Endothelial cell of umbilical vein (primary cell): Measurements from ENCODE around the gene WDR26. TPM values are rescaled to one million over a fixed set of nuclear protein-coding genes. Genes with fewer than 3 reads are reported as not detected.

Experiments
- BruUV-seq: library from RNA; stranded (reverse); fragments of 400-500 nt; replicated peaks from 2 replicates; lab custom pipeline; 2021; lab: Mats Ljungman, UMichigan
- CTCF ChIA-PET: fragments of 300-600, 350-600 bp; sonication (Branson Sonifier 250); formaldehyde crosslinking; loops from one replicate; lab custom pipeline; 2021; ENCODE audit warnings: antibody characterized with exemption, inconsistent platforms; lab: Charles Lee
- POLR2A ChIA-PET: fragments of 300-600, 350-600 bp; sonication (Branson Sonifier 250); formaldehyde crosslinking; loops from one replicate; lab custom pipeline; 2021; ENCODE audit warnings: antibody characterized with exemption, inconsistent platforms; lab: Charles Lee
- DNase-seq: peaks from one replicate; pipeline ENCODE4 v3.0.0-alpha.2; 2011; ENCODE audit warnings: low read depth, low spot score
- FAIRE-seq: peaks from 2 replicates; lab custom pipeline; 2011; peaks lifted over from hg19 to GRCh38; lab: Jason Lieb, UNC
- H2AFZ ChIP-seq: 2 replicates; pipeline ENCODE4 v1.6.0; 2012; ENCODE audit warnings: low read depth, low read length, control low read depth, inconsistent platforms
- H3K27ac ChIP-seq: 2 replicates; pipeline ENCODE4 v1.5.1; 2011; ENCODE audit warnings: low read depth, mild to moderate bottlenecking, control low read depth, low read length, moderate library complexity; ENCODE audit not compliant: insufficient read depth
- H3K27me3 ChIP-seq, 2 experiments: 2 replicates each; pipeline versions ENCODE4 v1.6.0 to v1.6.1; 2011; ENCODE audit warnings: low read length in 2 of 2, mixed read lengths in 1 of 2; ENCODE audit not compliant: control insufficient read depth in 2 of 2, insufficient read depth in 2 of 2
- H3K36me3 ChIP-seq, 2 experiments: 2 replicates in 1 of 2; 3 replicates in 1 of 2; pipeline ENCODE4 v1.5.1; 2011; ENCODE audit warnings: low read length in 2 of 2, mild to moderate bottlenecking in 1 of 2, moderate library complexity in 1 of 2; ENCODE audit not compliant: control insufficient read depth in 2 of 2, insufficient read depth in 2 of 2; ENCODE audit errors: extremely low read depth in 1 of 2
- H3K4me1 ChIP-seq: 3 replicates; pipeline ENCODE4 v1.5.1; 2011; ENCODE audit warnings: mild to moderate bottlenecking, low read length; ENCODE audit not compliant: control insufficient read depth, insufficient read depth; ENCODE audit errors: extremely low read depth
- H3K4me2 ChIP-seq: 2 replicates; pipeline ENCODE4 v1.6.1; 2011; ENCODE audit warnings: low read length, control low read depth, mixed read lengths; ENCODE audit not compliant: insufficient read depth
- H3K4me3 ChIP-seq, 3 experiments: fragments of 200-600 bp in 1 of 3; sonication (generic), shearing (Covaris generic) in 1 of 3; replicated peaks in 1 of 3; 2 replicates each; pipeline ENCODE4 v1.5.1; 2011 to 2016; ENCODE audit warnings: control low read depth in 3 of 3, low read length in 3 of 3, mild to moderate bottlenecking in 2 of 3, inconsistent platforms in 1 of 3, low read depth in 1 of 3, moderate library complexity in 1 of 3; ENCODE audit not compliant: insufficient read depth in 1 of 3
- H3K79me2 ChIP-seq: 2 replicates; pipeline ENCODE4 v1.6.0; 2012; ENCODE audit warnings: low read length, inconsistent platforms; ENCODE audit not compliant: control insufficient read depth, insufficient read depth
- H3K9ac ChIP-seq: replicated peaks from 2 replicates; pipeline ENCODE3; 2011; ENCODE audit warnings: low read length, control low read depth; ENCODE audit not compliant: insufficient read depth; ENCODE audit errors: extremely low read depth
- H3K9me1 ChIP-seq: replicated peaks from 3 replicates; pipeline ENCODE4 v1.6.0; 2011; ENCODE audit warnings: mild to moderate bottlenecking, low read length; ENCODE audit not compliant: control insufficient read depth, insufficient read depth; ENCODE audit errors: extremely low read depth
- H3K9me3 ChIP-seq: replicated peaks from 2 replicates; pipeline ENCODE4 v1.5.1; 2012; ENCODE audit warnings: low read length, inconsistent platforms; ENCODE audit not compliant: control insufficient read depth, insufficient read depth
- H4K20me1 ChIP-seq: replicated peaks from 2 replicates; pipeline ENCODE3; 2011; ENCODE audit warnings: mild to moderate bottlenecking, low read length; ENCODE audit not compliant: control insufficient read depth, insufficient read depth; ENCODE audit errors: extremely low read depth
- CTCF ChIP-seq, 2 donors: IDR thresholded peaks; 1 replicate in 1 of 2; 2 replicates in 1 of 2; pipeline ENCODE4 v1.5.1; 2011; ENCODE audit warnings: low read length in 2 of 2, mild to moderate bottlenecking in 2 of 2, moderate library complexity in 2 of 2, control low read depth in 1 of 2, inconsistent platforms in 1 of 2, low read depth in 1 of 2; ENCODE audit not compliant: insufficient read depth in 1 of 2; ENCODE audit errors: extremely low read depth in 1 of 2
- EZH2 ChIP-seq: IDR thresholded peaks from 2 replicates; pipeline ENCODE4 v1.6.1; 2012; ENCODE audit warnings: borderline replicate concordance, low read depth, mild to moderate bottlenecking, moderate library complexity, low read length, inconsistent platforms; ENCODE audit not compliant: severe bottlenecking
- FOS ChIP-seq: IDR thresholded peaks from 2 replicates; pipeline ENCODE4 v1.6.1; 2011; ENCODE audit warnings: mild to moderate bottlenecking, low read length, moderate library complexity, borderline replicate concordance; ENCODE audit not compliant: insufficient read depth
- GATA2 ChIP-seq: IDR thresholded peaks from 2 replicates; pipeline ENCODE4 v1.7.0; 2011; ENCODE audit warnings: low read depth, mild to moderate bottlenecking, moderate library complexity, mixed read lengths, low read length; ENCODE audit not compliant: insufficient read length, insufficient read depth
- JUN ChIP-seq: IDR thresholded peaks from 2 replicates; pipeline ENCODE4 v1.6.1; 2011; ENCODE audit warnings: borderline replicate concordance, low read depth; ENCODE audit not compliant: insufficient read length, insufficient read depth
- MYC ChIP-seq: IDR thresholded peaks from one replicate; pipeline ENCODE4 v1.6.1; 2011; ENCODE audit warnings: mild to moderate bottlenecking, low read depth, low read length
- POLR2A ChIP-seq: IDR thresholded peaks from 2 replicates; pipeline ENCODE4 v1.6.1; 2012; ENCODE audit warnings: low read depth, mild to moderate bottlenecking, control low read depth, low read length
- POLR2AphosphoS5 ChIP-seq: IDR thresholded peaks from 2 replicates; pipeline ENCODE4 v1.6.1; 2012; ENCODE audit warnings: low read depth, mild to moderate bottlenecking, control low read depth, low read length, moderate library complexity; ENCODE audit not compliant: insufficient read depth
- dilution Hi-C: fragments of 300-500 bp; cut with MboI; formaldehyde crosslinking; loops from one replicate; pipeline ENCODE4 v1.15.0; 2019; ENCODE audit warnings: low sequenced_read_pairs; ENCODE audit not compliant: extremely low pct_ligation_motif_present
- intact Hi-C: fragments of 100-400 bp; cut with micrococcal nuclease; formaldehyde crosslinking; loops from one replicate; pipeline ENCODE4 v1.10.0; 2022
- polyA plus RNA-seq, 4 experiments: library from polyadenylated mRNA; depleted of rRNA in 3 of 4; stranded (reverse) in 3 of 4; unstranded in 1 of 4; fragments of >200 nt; gene quantifications; 2 replicates each; pipeline versions ENCODE4 v1.2.1 to v1.2.3, GENCODE V29; 2011 to 2012; ENCODE audit warnings: missing spikeins in 1 of 4
- total RNA-seq: library from RNA; stranded (reverse); gene quantifications from 2 replicates; pipeline ENCODE4 v1.2.3, GENCODE V29; 2021
- TF ChIP-seq, protein P1 (sequence below): IDR thresholded peaks from 2 replicates; pipeline ENCODE4 v1.6.1; 2011; ENCODE audit not compliant: insufficient read depth, insufficient read length

WDR26 gene
- total and polyA plus RNA-seq, 2 donors (not counting 3 experiments of a cell fraction or from before 2014, with no cell fraction given): 26.7 to 92.4 TPM

- ChIA-PET CTCF (interaction anchor here (0.6 to 0.7 kb wide), 2 partner anchors 69 to 290 kb away, joined by 3 read pairs; no protein-coding TSS in a partner anchor), POLR2A (no interaction called here)
- intact Hi-C loops (loop anchor here (5.0 kb wide), 1 partner anchor 97 kb away; the partner anchor contains the start of gene CNIH4), dilution Hi-C loops (no loop called here)
- Histone ChIP-seq H4K20me1 (no peaks in the 10 kb centered on the region), H3K9me1 (no peaks in the 10 kb centered on the region), H3K9ac (no peak overlapping the region), H2AFZ (no peak overlapping the region), H3K36me3 (no peaks in the 10 kb centered on the region), H3K27me3 (no peaks in the 10 kb centered on the region), H3K9me3 (no peaks in the 10 kb centered on the region), H3K27ac (no peak overlapping the region), H3K4me1 (peaks cover 21% of the 10 kb centered on the region), H3K4me2 (no peak overlapping the region), H3K4me3 (no peak overlapping the region), H3K79me2 (no peaks in the 10 kb centered on the region)
- TF ChIP-seq, protein P1, sequence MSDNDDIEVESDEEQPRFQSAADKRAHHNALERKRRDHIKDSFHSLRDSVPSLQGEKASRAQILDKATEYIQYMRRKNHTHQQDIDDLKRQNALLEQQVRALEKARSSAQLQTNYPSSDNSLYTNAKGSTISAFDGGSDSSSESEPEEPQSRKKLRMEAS: no peak
- TF ChIP-seq EZH2: no peak
- TF ChIP-seq MYC: no peak
- TF ChIP-seq POLR2A: no peak
- TF ChIP-seq CTCF (IDR thresholded peaks at IDR 0.05; ENCODE audit: extremely low read depth in 1 of 2, insufficient read depth in 1 of 2, low read depth in 1 of 2, low read length in 2 of 2): no peak
- TF ChIP-seq GATA2: no peak
- no peak for TF ChIP-seq FOS
- TF ChIP-seq POLR2AphosphoS5: no peak
- no peak for TF ChIP-seq JUN
- DNase-seq: no peak
- no peak for FAIRE-seq
- BruUV-seq: no TSS peak
Observed at GRCh38 chr1:224454402-224455055, 19.9 kb upstream of the WDR26 start.
